Right kidney (tissue), 1 donor: ENCODE data around the gene STYXL1.

Experiments used
- DNase-seq: peaks from one replicate; pipeline ENCODE4 v3.0.0-alpha.2; 2016

STYXL1 gene

DNA sequence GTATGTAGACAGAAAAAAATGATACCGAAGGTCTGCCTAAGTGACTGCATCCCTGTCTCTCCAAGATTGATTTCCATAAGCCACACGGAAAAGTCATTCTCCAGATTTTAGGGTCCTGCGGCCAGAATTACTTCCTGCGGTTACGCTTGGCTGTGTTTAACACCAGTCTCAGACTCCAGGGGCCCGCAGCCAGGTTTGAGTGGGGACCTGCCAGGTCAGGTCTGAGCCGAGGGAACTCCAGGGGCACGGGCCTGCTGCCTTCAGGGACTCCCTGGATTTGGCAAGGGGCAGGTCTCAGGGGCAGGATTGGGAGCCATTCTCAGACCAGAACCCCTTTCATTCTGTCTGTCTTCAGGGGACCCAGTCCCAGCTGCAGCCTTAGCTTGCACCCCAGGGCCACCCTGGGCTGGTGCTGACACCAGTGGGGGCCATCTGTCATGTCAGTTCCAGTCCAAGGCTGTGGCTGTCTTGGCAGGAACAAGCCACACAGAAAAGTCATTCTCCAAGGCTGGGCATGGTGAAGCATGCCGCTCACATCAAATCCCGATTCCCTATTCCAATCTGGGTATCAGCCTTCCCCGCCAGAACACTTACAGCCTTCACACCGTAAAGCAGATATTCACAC lies 92.4 kb downstream of the STYXL1 start:
- no peak for DNase-seq

DNA sequence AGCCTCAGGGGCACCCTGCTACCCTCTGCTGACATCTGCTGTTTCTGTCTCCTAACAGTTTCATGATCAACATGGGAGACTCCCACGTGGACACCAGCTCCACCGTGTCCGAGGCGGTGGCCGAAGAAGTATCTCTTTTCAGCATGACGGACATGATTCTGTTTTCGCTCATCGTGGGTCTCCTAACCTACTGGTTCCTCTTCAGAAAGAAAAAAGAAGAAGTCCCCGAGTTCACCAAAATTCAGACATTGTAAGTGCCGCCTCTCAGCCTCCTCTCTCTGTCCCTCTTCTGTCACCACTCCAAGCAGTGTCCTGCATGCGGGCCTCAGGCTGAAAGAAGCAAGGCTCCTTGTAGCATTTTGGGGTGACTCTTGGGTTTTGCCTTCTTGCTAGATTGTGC lies 93.9 kb downstream of the STYXL1 start:
- DNase-seq, result no peak

DNA sequence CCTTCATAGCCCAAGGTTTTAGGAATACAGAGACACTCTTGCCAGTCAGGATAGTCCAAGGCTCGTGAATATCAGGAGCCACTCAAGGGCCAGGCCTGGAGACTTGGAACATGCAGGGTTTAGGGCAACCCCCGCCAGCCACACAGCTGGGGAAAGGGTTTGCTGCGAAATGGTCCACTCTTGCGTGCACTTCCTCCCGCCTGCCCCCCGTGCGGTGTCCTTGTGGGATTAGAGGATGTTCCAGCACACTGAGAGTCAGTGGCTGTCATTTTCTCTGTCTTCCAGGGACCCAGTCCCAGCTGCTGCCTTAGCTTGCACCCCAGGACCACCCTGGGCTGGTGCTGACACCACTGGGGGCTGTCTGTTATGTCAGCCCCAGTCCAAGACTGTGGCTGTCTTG lies 94.4 kb downstream of the STYXL1 start:
- DNase-seq, result no peak

DNA sequence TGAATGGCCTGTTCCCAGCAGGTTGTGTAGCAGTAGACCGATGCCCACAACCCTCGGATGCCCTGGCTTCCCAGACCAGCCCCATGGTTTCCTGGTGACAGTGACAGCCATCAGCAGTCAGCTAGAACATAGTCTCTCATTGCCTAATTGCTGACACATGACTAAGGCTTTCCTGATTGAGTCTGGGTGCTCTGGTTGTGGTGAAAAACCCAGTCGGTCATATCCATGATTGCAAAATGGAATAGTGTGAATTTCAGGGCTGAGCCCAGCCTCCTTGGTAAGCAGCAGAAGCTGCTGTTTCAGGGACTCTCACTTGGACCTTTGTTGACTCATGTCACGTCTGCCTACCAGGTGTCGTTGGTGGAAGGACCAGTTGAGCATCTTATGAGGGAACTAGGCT lies 96.3 kb downstream of the STYXL1 start:
- no peak for DNase-seq

DNA sequence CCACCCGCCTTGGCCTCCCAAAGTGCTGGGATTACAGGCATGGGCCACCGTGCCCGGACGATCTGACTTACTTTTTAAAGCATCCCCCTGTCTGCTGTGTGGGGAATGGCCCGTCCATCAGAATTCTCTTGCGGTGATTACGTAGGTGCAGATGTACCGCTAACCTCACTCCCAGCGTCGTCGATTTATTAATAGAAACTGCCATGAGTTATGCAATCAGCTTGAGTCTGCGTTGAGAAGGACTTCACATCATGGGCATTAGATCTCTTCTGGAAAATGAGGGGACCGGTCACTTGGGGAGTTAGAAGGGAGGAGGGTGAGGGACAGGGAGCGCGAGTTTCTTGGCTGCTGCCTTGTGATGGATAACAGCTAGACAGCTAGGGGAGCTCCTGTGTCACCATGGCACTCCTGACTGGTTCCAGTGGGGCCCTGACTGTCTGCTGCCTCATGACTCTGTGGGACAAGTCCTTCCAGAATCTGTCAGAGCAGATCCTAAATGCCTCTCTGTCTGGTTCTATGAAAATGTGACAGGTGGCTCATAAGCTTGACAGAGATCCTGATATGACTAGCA lies 97.6 kb downstream of the STYXL1 start:
- DNase-seq, result no peak

DNA sequence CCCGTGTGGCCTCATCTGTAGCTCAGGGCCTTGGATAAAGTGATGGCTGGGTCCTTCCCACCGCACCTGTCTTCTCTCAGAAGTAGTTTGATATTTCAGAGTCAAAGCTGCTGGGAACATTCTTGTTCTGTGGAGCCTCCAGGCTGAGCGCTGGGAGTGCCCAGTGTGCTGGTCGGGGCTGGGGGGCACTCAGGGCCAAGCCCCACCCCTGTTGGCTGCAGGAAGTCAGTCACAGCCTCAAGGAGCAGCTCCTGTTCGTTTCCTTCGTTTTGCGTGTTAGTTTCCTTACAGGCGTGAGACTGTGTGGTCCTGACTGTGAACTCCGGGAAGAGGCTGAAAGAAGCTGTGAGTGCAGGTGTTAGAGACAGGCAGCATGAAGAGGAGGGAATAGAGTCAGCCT lies 99.6 kb downstream of the STYXL1 start:
- no peak for DNase-seq
